ENCODE data around the gene PIK3CB. TPM values are rescaled to one million over a fixed set of nuclear protein-coding genes. Genes with fewer than 3 reads are reported as not detected.
A peak's percentile ranks its signal among the peaks of the same experiment; 100 is the strongest.

The PIK3CB gene
- total and polyA plus RNA-seq, 10 of the 15 experiments (the other 5 are each of a cell fraction or from before 2014, with no cell fraction given): 5.0 to 18.4 (median 10.4) TPM

GRCh38 chr3:138862531-138862923, 27.8 kb upstream of the PIK3CB start:
- intact Hi-C loops (cut with micrococcal nuclease; ENCODE audit: unreplicated experiment): no loop called here
- BruUV-seq (replicated peaks): no TSS peak
- Histone ChIP-seq H4K20me1 (ENCODE audit: control insufficient read depth, insufficient read depth) (no peaks in the 10 kb centered on the region), H3K27me3 (replicated peaks in 1 of 2; ENCODE audit: control insufficient read depth in 2 of 2, insufficient read depth in 2 of 2, low read length in 1 of 2) (no peaks in the 10 kb centered on the region), H3K4me2 (ENCODE audit: control insufficient read depth, insufficient read depth) (no peak overlapping the region), H3K79me2 (ENCODE audit: control insufficient read depth, insufficient read depth, low read length) (no peaks in the 10 kb centered on the region), H3K9ac (ENCODE audit: control insufficient read depth, insufficient read depth, low read length) (no peak overlapping the region), H3K4me1 (ENCODE audit: control insufficient read depth, insufficient read depth, low read length) (peaks cover 7% of the 10 kb centered on the region), H2AFZ (ENCODE audit: control insufficient read depth, low read depth, low read length) (no peak overlapping the region), H3K4me3 (no peak overlapping the region), H3K36me3 (ENCODE audit: control insufficient read depth in 2 of 2, insufficient read depth in 2 of 2, low read length in 1 of 2) (no peaks in the 10 kb centered on the region), H3K9me3 (replicated peaks; ENCODE audit: control insufficient read depth, insufficient read depth, low read length) (no peaks in the 10 kb centered on the region), H3K27ac (ENCODE audit: control insufficient read depth, insufficient read depth) (no peak overlapping the region)
- 47% methylated on average over 4 of the region's 4 CpGs for whole genome bisulfite sequencing (ENCODE audit: insufficient coverage, insufficient replicate concordance, low lambda C conversion rate, missing lambda C conversion rate)
- ChIA-PET CTCF (interaction anchor here (1.1 to 1.6 kb wide), 2 partner anchors 35 to 60 kb away, joined by 4 to 6 read pairs; no protein-coding TSS in a partner anchor), RAD21 (ENCODE audit: unreplicated experiment) (interaction anchor here (0.6 kb wide), 1 partner anchor 48 kb away, joined by 5 read pairs; no protein-coding TSS in a partner anchor), SMC1A (ENCODE audit: uncharacterized antibody, unreplicated experiment) (interaction anchor here (1.2 kb wide), 1 partner anchor 265 kb away, joined by 3 read pairs; no protein-coding TSS in a partner anchor), POLR2A (no interaction called here)
- no peak for FAIRE-seq
- in situ Hi-C loops (cut with MboI): no loop called here
- peak; percentile 49 for ATAC-seq
- DNase-seq (ENCODE audit: low read depth, low spot score): no peak
- TF ChIP-seq MTA2 (IDR thresholded peaks at IDR 0.05; ENCODE audit: low read depth) (peak; percentile 48), CREM (IDR thresholded peaks at IDR 0.05; ENCODE audit: low read depth) (no peak), MEF2A (IDR thresholded peaks at IDR 0.05; ENCODE audit: insufficient read depth, low read depth, low read length) (no peak), CUX1 (IDR thresholded peaks at IDR 0.05; ENCODE audit: insufficient replicate concordance, low read depth, low read length) (no peak), HCFC1 (IDR thresholded peaks at IDR 0.05; ENCODE audit: low read length) (no peak), EED (IDR thresholded peaks at IDR 0.05; ENCODE audit: low read depth) (no peak), IKZF1 (conservative IDR thresholded peaks at IDR 0.05) (peak; percentile 53), IKZF2 (IDR thresholded peaks at IDR 0.05) (peak; percentile 64 to 71; a peak in 3 of 4 replicates), EGR1 (IDR thresholded peaks at IDR 0.05; ENCODE audit: borderline replicate concordance in 1 of 2, low read depth in 2 of 2, low read length in 2 of 2) (no peak), PAX8 (IDR thresholded peaks at IDR 0.05) (no peak), RCOR1 (conservative IDR thresholded peaks at IDR 0.05; ENCODE audit: low read depth, low read length) (no peak), RB1 (IDR thresholded peaks at IDR 0.05; ENCODE audit: borderline replicate concordance) (no peak), ZNF592 (IDR thresholded peaks at IDR 0.05) (no peak), SPI1 (IDR thresholded peaks at IDR 0.05; ENCODE audit: borderline replicate concordance, insufficient read depth, low read depth, low read length) (peak; percentile 91), SIX5 (IDR thresholded peaks at IDR 0.05; ENCODE audit: low read depth, low read length, severe bottlenecking) (no peak), MXI1 (IDR thresholded peaks at IDR 0.05; ENCODE audit: low read depth, low read length) (no peak), CBX3 (IDR thresholded peaks at IDR 0.05; ENCODE audit: borderline replicate concordance, low read depth) (no peak)
